GM06990 (cell line): ENCODE measurements around the gene SERPINB12.

Experiments used
- DNase-seq: peaks from one replicate; pipeline ENCODE4 v3.0.0-alpha.2; 2011; ENCODE audit not compliant: insufficient read length; ENCODE audit errors: extremely low read depth
- H3K27me3 ChIP-seq: replicated peaks from 2 replicates; pipeline ENCODE4 v1.6.0; 2011; ENCODE audit warnings: low read length; ENCODE audit not compliant: control insufficient read depth, insufficient read depth
- H3K36me3 ChIP-seq: 2 replicates; pipeline ENCODE4 v1.5.1; 2011; ENCODE audit warnings: low read length; ENCODE audit not compliant: control insufficient read depth, insufficient read depth
- H3K4me3 ChIP-seq: replicated peaks from 2 replicates; pipeline ENCODE4 v1.5.1; 2011; ENCODE audit warnings: low read depth, mild to moderate bottlenecking, control low read depth, low read length
- TF ChIP-seq, protein P1 (sequence below): IDR thresholded peaks from 2 replicates; pipeline ENCODE4 v1.5.1; 2011; ENCODE audit warnings: low read length, control low read depth, mild to moderate bottlenecking, inconsistent platforms; ENCODE audit not compliant: insufficient read depth, poor library complexity, severe bottlenecking

SERPINB12 gene

GRCh38 chr18:63564561-63564960 lies 22.4 kb downstream of the SERPINB12 start:
- no peak for DNase-seq
- H3K27me3 ChIP-seq, result no peaks in the 10 kb centered on the region
- TF ChIP-seq, protein P1, sequence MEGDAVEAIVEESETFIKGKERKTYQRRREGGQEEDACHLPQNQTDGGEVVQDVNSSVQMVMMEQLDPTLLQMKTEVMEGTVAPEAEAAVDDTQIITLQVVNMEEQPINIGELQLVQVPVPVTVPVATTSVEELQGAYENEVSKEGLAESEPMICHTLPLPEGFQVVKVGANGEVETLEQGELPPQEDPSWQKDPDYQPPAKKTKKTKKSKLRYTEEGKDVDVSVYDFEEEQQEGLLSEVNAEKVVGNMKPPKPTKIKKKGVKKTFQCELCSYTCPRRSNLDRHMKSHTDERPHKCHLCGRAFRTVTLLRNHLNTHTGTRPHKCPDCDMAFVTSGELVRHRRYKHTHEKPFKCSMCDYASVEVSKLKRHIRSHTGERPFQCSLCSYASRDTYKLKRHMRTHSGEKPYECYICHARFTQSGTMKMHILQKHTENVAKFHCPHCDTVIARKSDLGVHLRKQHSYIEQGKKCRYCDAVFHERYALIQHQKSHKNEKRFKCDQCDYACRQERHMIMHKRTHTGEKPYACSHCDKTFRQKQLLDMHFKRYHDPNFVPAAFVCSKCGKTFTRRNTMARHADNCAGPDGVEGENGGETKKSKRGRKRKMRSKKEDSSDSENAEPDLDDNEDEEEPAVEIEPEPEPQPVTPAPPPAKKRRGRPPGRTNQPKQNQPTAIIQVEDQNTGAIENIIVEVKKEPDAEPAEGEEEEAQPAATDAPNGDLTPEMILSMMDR, result no peak

DNA sequence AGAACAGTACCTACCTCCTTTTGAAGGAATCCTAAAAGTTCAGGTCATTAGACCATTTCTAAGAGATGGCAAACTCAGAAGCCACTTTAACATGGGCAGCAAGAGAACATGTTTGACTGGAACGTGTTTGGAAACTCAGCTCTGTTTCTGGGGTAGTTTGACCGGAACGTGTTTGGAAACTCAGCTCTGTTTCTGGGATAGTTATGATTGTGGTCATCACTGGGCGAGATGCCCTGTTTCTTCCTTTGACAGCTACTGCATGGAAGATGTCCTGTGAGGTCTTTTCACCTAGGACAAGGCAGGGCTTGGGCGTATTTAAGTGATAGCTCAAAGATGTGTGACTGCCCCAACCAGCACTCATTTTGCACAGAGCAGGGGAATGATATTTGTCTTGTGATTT lies 25.1 kb downstream of the SERPINB12 start:
- TF ChIP-seq, protein P1, result no peak
- Histone ChIP-seq H3K4me3 (no peak overlapping the region), H3K36me3 (no peaks in the 10 kb centered on the region), H3K27me3 (no peaks in the 10 kb centered on the region)
- no peak for DNase-seq

More at GRCh38 chr18:63564561-63564960, 22.4 kb downstream of the SERPINB12 start:
- H3K36me3 ChIP-seq, result no peaks in the 10 kb centered on the region
- no peak overlapping the region for H3K4me3 ChIP-seq

DNA sequence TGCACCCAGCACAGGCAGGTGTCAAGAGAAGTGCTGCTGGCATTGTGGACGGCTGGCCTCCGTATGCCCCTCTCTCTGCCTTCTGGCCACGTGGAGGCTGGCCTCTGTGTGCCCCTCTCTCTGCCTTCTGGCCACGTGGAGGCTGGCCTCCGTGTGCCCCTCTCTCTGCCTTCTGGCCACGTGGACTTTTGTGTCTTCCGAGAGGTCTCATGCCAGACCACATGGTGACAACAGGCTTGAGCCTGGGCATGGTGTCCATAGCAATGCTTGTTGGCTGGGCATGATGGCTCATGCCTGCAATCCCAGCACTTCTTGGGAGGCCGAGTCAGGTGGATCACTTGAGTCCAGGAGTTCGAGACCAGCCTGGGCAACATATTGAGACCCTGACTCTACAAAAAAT lies 25.7 kb downstream of the SERPINB12 start:
- DNase-seq, result no peak
- TF ChIP-seq, protein P1, result no peak
- H3K4me3 ChIP-seq, result no peak overlapping the region
- no peaks in the 10 kb centered on the region for H3K36me3 ChIP-seq
- no peaks in the 10 kb centered on the region for H3K27me3 ChIP-seq

GRCh38 chr18:63570721-63571120 lies 28.6 kb downstream of the SERPINB12 start:
- DNase-seq, result no peak
- Histone ChIP-seq H3K27me3 (no peaks in the 10 kb centered on the region), H3K36me3 (no peaks in the 10 kb centered on the region), H3K4me3 (no peak overlapping the region)
- TF ChIP-seq, protein P1, result no peak

DNA sequence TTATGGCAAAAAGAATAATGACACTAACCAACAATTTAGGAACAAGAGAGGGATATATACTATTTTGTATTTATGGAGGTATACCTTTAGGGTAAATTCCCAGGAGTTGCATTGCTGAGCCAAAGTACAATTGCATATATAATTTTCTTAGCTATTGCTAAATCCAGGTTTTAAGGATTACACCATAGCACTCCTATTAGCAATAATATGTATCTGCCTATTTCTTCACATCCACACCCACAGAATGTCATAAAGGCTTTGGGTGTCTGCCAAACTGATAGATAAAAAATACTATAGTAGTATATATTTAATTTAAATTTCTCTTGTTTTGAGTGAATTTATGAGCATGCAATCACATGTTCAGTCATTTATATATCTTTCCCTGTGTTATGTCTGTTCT lies 33.5 kb downstream of the SERPINB12 start:
- DNase-seq, result no peak
- Histone ChIP-seq H3K4me3 (no peak overlapping the region), H3K27me3 (no peaks in the 10 kb centered on the region), H3K36me3 (no peaks in the 10 kb centered on the region)
- TF ChIP-seq, protein P1, result no peak

GRCh38 chr18:63578357-63578958 lies 36.3 kb downstream of the SERPINB12 start:
- Histone ChIP-seq H3K4me3 (no peak overlapping the region), H3K36me3 (no peaks in the 10 kb centered on the region), H3K27me3 (no peaks in the 10 kb centered on the region)
- no peak for DNase-seq
- TF ChIP-seq, protein P1, result peak; percentile 75
